ENCODE data around the gene COIL. TPM values are rescaled to one million over a fixed set of nuclear protein-coding genes. Genes with fewer than 3 reads are reported as not detected.

The COIL gene
- total RNA-seq, 4 donors from 2014 or later = 6.9 to 26.1 (median 14.3) TPM

DNA sequence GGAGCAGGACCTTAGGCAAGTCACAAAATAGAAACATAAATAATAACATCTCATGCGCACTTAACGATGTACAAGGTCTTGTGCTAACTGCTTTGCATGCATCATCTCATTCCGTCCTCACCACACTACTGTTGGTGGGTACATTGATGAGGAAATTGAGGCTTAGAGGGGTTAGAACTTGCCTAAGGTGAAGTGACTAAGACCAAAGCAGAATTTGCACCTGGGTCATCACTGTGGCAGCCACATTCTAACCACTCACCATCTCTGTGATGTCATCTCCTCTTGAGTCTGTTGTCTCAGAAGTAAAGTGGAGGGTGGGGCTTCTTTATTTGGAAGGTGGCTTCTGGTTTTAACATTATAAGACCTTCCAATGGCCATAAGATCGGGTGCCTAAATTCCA, 26.6 kb downstream of the COIL start:
- DNase-seq = no peak
- intact Hi-C loops (cut with DNase I; ENCODE audit: low total_unique reads) = no loop called here

DNA sequence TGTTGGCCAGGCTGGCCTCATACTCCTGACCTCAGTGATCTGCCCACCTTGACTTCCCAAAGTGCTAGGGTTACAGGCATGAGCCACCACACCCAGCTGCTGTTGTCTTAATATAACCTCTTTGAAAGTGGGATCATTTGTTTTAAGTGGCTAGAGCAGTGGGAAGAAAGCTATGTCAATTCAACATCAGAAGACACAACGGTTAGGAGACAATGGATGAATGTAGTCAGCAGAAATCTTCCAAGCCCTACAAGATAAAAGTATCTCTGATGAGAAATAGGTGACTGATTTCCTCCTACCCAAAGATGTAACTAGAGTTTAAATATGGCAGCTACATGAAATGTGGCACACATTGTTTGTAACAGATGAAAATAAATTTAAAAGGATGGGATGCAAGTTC, 27.0 kb downstream of the COIL start:
- TF ChIP-seq, protein P1, sequence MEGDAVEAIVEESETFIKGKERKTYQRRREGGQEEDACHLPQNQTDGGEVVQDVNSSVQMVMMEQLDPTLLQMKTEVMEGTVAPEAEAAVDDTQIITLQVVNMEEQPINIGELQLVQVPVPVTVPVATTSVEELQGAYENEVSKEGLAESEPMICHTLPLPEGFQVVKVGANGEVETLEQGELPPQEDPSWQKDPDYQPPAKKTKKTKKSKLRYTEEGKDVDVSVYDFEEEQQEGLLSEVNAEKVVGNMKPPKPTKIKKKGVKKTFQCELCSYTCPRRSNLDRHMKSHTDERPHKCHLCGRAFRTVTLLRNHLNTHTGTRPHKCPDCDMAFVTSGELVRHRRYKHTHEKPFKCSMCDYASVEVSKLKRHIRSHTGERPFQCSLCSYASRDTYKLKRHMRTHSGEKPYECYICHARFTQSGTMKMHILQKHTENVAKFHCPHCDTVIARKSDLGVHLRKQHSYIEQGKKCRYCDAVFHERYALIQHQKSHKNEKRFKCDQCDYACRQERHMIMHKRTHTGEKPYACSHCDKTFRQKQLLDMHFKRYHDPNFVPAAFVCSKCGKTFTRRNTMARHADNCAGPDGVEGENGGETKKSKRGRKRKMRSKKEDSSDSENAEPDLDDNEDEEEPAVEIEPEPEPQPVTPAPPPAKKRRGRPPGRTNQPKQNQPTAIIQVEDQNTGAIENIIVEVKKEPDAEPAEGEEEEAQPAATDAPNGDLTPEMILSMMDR (IDR thresholded peaks at IDR 0.05) = no peak
- no peak for TF ChIP-seq POLR2A (IDR thresholded peaks at IDR 0.05)
- H3K9me3 ChIP-seq = no peaks in the 10 kb centered on the region
- no peaks in the 10 kb centered on the region for H3K36me3 ChIP-seq
- no peak overlapping the region for H3K27ac ChIP-seq
- H3K27me3 ChIP-seq = no peaks in the 10 kb centered on the region
- intact Hi-C loops (cut with DNase I; ENCODE audit: low total_unique reads) = no loop called here
- H3K4me3 ChIP-seq = no peak overlapping the region
- H3K4me1 ChIP-seq = no peaks in the 10 kb centered on the region
- no peak for DNase-seq

More for the DNA sequence above, 26.6 kb downstream of the COIL start:
- Histone ChIP-seq H3K4me3 (no peak overlapping the region), H3K27ac (no peak overlapping the region), H3K4me1 (no peaks in the 10 kb centered on the region), H3K9me3 (no peaks in the 10 kb centered on the region), H3K27me3 (no peaks in the 10 kb centered on the region), H3K36me3 (no peaks in the 10 kb centered on the region)
- TF ChIP-seq POLR2A (IDR thresholded peaks at IDR 0.05) = no peak
- TF ChIP-seq, protein P1 (IDR thresholded peaks at IDR 0.05) = no peak

DNA sequence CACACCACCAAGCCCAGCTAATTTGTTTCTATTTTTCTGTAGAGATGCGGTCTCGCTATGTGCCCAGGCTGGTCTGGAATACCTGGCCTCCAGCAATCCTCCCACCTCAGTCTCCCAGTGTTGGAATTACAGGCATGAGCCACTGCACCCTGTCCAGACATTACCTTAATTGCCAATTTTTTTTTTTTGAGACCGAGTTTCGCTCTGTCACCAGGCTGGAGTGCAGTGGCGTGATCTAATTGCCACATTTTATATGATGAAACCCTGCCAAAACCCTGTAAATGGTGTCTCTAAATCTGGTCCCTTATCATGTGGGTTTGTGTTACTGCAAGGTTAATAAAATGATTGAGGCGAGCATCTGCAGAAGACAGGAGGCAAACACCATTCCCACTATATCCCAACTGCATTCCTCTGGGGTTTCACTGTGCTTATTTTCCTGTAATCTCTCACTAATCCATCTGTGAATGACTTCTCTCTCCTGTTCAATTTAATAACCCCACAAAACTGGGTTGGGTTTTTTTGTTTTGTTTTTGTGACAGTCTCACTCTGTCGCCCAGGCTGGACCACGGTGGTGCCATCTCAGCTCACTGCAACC, 27.6 kb downstream of the COIL start:
- no peak for DNase-seq
- Histone ChIP-seq H3K36me3 (no peaks in the 10 kb centered on the region), H3K4me3 (no peak overlapping the region), H3K9me3 (no peaks in the 10 kb centered on the region), H3K27me3 (no peaks in the 10 kb centered on the region), H3K4me1 (no peaks in the 10 kb centered on the region), H3K27ac (no peak overlapping the region)
- intact Hi-C loops (cut with DNase I; ENCODE audit: low total_unique reads) = no loop called here
- TF ChIP-seq, protein P1 (IDR thresholded peaks at IDR 0.05) = no peak
- no peak for TF ChIP-seq POLR2A (IDR thresholded peaks at IDR 0.05)

DNA sequence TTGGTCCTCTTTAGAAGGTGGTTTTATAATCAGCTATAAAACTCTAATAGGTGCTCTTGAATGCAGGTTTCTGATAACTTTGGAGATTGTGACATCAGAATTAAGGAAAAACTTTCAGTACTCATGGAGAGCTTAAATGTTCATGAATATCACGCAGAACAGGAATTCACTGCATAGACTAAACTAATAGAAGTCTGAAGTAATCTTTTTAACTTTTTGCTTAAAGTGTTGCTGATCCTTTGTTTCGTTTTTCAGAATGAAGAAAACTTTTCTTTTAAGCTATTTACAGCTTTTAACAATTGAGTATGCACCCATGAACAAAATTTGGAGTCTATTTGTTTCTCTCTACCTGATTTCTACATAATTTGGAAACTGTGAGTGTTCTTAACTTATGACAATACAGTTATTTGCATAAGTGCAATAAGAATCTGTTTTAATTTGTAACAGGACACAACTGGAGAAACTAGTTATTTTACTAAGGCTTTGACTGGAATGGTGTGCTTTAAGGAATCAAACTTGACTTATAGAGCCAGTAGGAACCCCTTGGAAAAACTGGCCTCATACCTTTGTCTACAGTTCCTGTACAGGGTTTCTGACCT, 30.0 kb downstream of the COIL start:
- Histone ChIP-seq H3K9me3 (no peaks in the 10 kb centered on the region), H3K27ac (no peak overlapping the region), H3K4me1 (no peaks in the 10 kb centered on the region), H3K36me3 (no peaks in the 10 kb centered on the region), H3K27me3 (no peaks in the 10 kb centered on the region), H3K4me3 (no peak overlapping the region)
- DNase-seq = no peak
- intact Hi-C loops (cut with DNase I; ENCODE audit: low total_unique reads) = no loop called here
- TF ChIP-seq POLR2A (IDR thresholded peaks at IDR 0.05) = no peak
- TF ChIP-seq, protein P1 (IDR thresholded peaks at IDR 0.05) = no peak

DNA sequence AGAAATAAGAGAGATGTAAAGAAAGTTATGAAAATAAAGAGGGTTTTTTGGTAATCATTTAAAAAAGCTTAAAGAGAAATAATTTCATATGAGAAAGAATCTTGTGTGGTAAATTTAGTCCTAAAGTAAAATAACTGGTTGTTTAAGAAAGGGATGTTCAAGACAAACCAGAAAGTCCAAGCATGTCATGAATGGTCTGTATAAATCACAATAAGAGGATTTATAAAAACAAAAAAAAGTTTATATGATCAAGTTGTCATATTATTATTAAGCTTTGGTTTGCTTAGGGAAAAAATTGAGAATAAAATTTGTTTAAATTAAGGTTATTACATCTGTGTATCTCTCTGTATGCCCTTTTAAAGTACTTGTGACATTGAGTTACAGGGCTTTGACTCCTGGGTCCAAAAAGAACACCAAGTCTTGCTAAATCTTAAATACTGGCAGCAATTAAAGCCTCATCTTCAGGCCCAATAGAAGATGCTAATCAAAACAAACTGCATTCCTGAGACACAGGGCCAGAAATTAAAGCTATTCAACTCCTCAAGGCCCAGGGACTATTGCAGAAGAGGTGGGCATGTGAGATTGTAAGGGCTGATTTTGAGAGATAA, 31.4 kb downstream of the COIL start:
- no peaks in the 10 kb centered on the region for H3K36me3 ChIP-seq
- intact Hi-C loops (cut with DNase I; ENCODE audit: low total_unique reads) = no loop called here
- H3K27ac ChIP-seq = no peak overlapping the region
- H3K4me1 ChIP-seq = no peaks in the 10 kb centered on the region
- no peak overlapping the region for H3K4me3 ChIP-seq
- DNase-seq = no peak
- TF ChIP-seq POLR2A (IDR thresholded peaks at IDR 0.05) = no peak
- TF ChIP-seq, protein P1 (IDR thresholded peaks at IDR 0.05) = no peak
- no peaks in the 10 kb centered on the region for H3K9me3 ChIP-seq
- no peaks in the 10 kb centered on the region for H3K27me3 ChIP-seq

All from uterus (tissue), 4 donors.